H9 (cell line): Measurements from ENCODE around the gene NME2. TPM values are rescaled to one million over a fixed set of nuclear protein-coding genes. Genes with fewer than 3 reads are reported as not detected.

Experiments
- DNase-seq: peaks from one replicate; pipeline ENCODE4 v3.0.0-alpha.2; 2017
- H2AFZ ChIP-seq: one replicate; pipeline ENCODE4 v1.6.1; 2013; ENCODE audit warnings: mild to moderate bottlenecking, low read length, control low read depth, moderate library complexity
- H2AK5ac ChIP-seq: 2 replicates; pipeline ENCODE4 v1.6.1; 2013; ENCODE audit warnings: low read length, control low read depth, mixed read lengths; ENCODE audit not compliant: insufficient read length
- H2BK120ac ChIP-seq: one replicate; pipeline ENCODE4 v1.6.1; 2013; ENCODE audit warnings: low read depth, mild to moderate bottlenecking, low read length, control low read depth, inconsistent platforms; ENCODE audit not compliant: poor library complexity, severe bottlenecking
- H2BK12ac ChIP-seq: 2 replicates; pipeline ENCODE4 v1.6.1; 2013; ENCODE audit warnings: low read length, control low read depth, mixed read lengths, low read depth; ENCODE audit not compliant: insufficient read length
- H2BK15ac ChIP-seq: 2 replicates; pipeline ENCODE4 v1.6.1; 2013; ENCODE audit warnings: low read depth, low read length, control low read depth
- H2BK20ac ChIP-seq: one replicate; pipeline ENCODE4 v1.6.1; 2013; ENCODE audit warnings: low read depth, mild to moderate bottlenecking, low read length, control low read depth, inconsistent platforms; ENCODE audit not compliant: poor library complexity, severe bottlenecking
- H2BK5ac ChIP-seq: 2 replicates; pipeline ENCODE4 v1.6.1; 2013; ENCODE audit warnings: low read length, control low read depth, mixed read lengths; ENCODE audit not compliant: insufficient read length
- H3K14ac ChIP-seq: 2 replicates; pipeline ENCODE4 v1.6.1; 2013; ENCODE audit warnings: low read length, control low read depth; ENCODE audit not compliant: insufficient read depth
- H3K18ac ChIP-seq: 2 replicates; pipeline ENCODE4 v1.6.1; 2013; ENCODE audit warnings: low read depth, mild to moderate bottlenecking, mixed read lengths, low read length, control low read depth; ENCODE audit not compliant: insufficient read length
- H3K23ac ChIP-seq: 2 replicates; pipeline ENCODE4 v1.6.1; 2013; ENCODE audit warnings: low read length, control low read depth, mixed read lengths, low read depth; ENCODE audit not compliant: insufficient read length
- H3K23me2 ChIP-seq: 2 replicates; pipeline ENCODE4 v1.6.1; 2013; ENCODE audit warnings: low read depth, mild to moderate bottlenecking, mixed read lengths, low read length, control low read depth; ENCODE audit not compliant: insufficient read length, poor library complexity, severe bottlenecking
- H3K27ac ChIP-seq: 2 replicates; pipeline ENCODE4 v1.5.1; 2013; ENCODE audit warnings: low read length, control low read depth, mixed read lengths, low read depth; ENCODE audit not compliant: insufficient read length
- H3K27me3 ChIP-seq: 2 replicates; pipeline ENCODE4 v1.6.1; 2013; ENCODE audit warnings: low read length, control low read depth, inconsistent platforms; ENCODE audit not compliant: insufficient read depth
- H3K4ac ChIP-seq: 2 replicates; pipeline ENCODE4 v1.6.1; 2013; ENCODE audit warnings: low read depth, mild to moderate bottlenecking, control low read depth, inconsistent platforms, low read length, moderate library complexity
- H3K4me1 ChIP-seq: 2 replicates; pipeline ENCODE4 v1.6.1; 2013; ENCODE audit warnings: low read length, control low read depth, inconsistent platforms; ENCODE audit not compliant: insufficient read depth
- H3K4me2 ChIP-seq: 2 replicates; pipeline ENCODE4 v1.6.1; 2013; ENCODE audit warnings: low read length, control low read depth, mixed read lengths; ENCODE audit not compliant: insufficient read length, insufficient read depth
- H3K56ac ChIP-seq: 2 replicates; pipeline ENCODE4 v1.6.1; 2013; ENCODE audit warnings: low read depth, mild to moderate bottlenecking, mixed read lengths, low read length, control low read depth; ENCODE audit not compliant: insufficient read length
- H3K79me1 ChIP-seq: 2 replicates; pipeline ENCODE4 v1.6.1; 2013; ENCODE audit warnings: low read depth, mild to moderate bottlenecking, moderate library complexity, low read length, control low read depth, inconsistent platforms; ENCODE audit not compliant: insufficient read depth, poor library complexity, severe bottlenecking
- H3K79me2 ChIP-seq: 2 replicates; pipeline ENCODE4 v1.6.1; 2013; ENCODE audit warnings: low read length, control low read depth, inconsistent platforms; ENCODE audit not compliant: insufficient read depth
- H3K9ac ChIP-seq: 2 replicates; pipeline ENCODE4 v1.6.1; 2013; ENCODE audit warnings: low read length, control low read depth, mixed read lengths; ENCODE audit not compliant: insufficient read length; ENCODE audit errors: extremely low read depth
- H3K9me3 ChIP-seq: one replicate; pipeline ENCODE4 v1.6.1; 2013; ENCODE audit warnings: low read depth, low read length, inconsistent platforms; ENCODE audit not compliant: control insufficient read depth
- H3T11ph ChIP-seq: one replicate; pipeline ENCODE4 v1.6.1; 2013; ENCODE audit warnings: mild to moderate bottlenecking, low read length, control low read depth, inconsistent platforms
- H4K20me1 ChIP-seq: one replicate; pipeline ENCODE4 v1.6.1; 2013; ENCODE audit not compliant: control insufficient read depth, insufficient read length, insufficient read depth
- H4K5ac ChIP-seq: 2 replicates; pipeline ENCODE4 v1.6.1; 2013; ENCODE audit warnings: low read depth, mild to moderate bottlenecking, mixed read lengths, low read length, control low read depth; ENCODE audit not compliant: insufficient read length
- H4K8ac ChIP-seq: replicated peaks from 2 replicates; pipeline ENCODE4 v1.6.1; 2013; ENCODE audit warnings: low read length, control low read depth, mixed read lengths, low read depth; ENCODE audit not compliant: insufficient read length
- H4K91ac ChIP-seq: 2 replicates; pipeline ENCODE4 v1.6.1; 2013; ENCODE audit warnings: low read depth, mild to moderate bottlenecking, moderate library complexity, mixed read lengths, low read length, control low read depth; ENCODE audit not compliant: insufficient read length
- H3K27ac Mint-ChIP-seq, 3 experiments: 2 replicates in 2 of 3; 3 replicates in 1 of 3; pipeline ENCODE4 v1.8.0; 2020 to 2021; ENCODE audit warnings: mixed read lengths in 3 of 3, mild to moderate bottlenecking in 1 of 3, moderate library complexity in 1 of 3
- H3K27me3 Mint-ChIP-seq: 2 replicates; pipeline ENCODE4 v1.8.0; 2021; ENCODE audit warnings: low read depth, mild to moderate bottlenecking, moderate library complexity, mixed read lengths
- H3K36me3 Mint-ChIP-seq, 3 experiments: 2 replicates in 2 of 3; 3 replicates in 1 of 3; pipeline ENCODE4 v1.8.0; 2020 to 2021; ENCODE audit warnings: low read depth in 3 of 3, mixed read lengths in 3 of 3; ENCODE audit not compliant: insufficient read depth in 1 of 3
- H3K4me1 Mint-ChIP-seq, 2 experiments: 2 replicates each; pipeline ENCODE4 v1.8.0; 2020; ENCODE audit warnings: mixed read lengths in 2 of 2
- H3K4me3 Mint-ChIP-seq, 2 experiments: 2 replicates in 1 of 2; 3 replicates in 1 of 2; pipeline ENCODE4 v1.8.0; 2020 to 2021; ENCODE audit warnings: mild to moderate bottlenecking in 2 of 2, mixed read lengths in 2 of 2, moderate library complexity in 1 of 2
- H3K9me3 Mint-ChIP-seq, 2 experiments: 2 replicates in 1 of 2; 3 replicates in 1 of 2; pipeline ENCODE4 v1.8.0; 2020; ENCODE audit warnings: mild to moderate bottlenecking in 2 of 2, mixed read lengths in 2 of 2, moderate library complexity in 1 of 2
- CTCF ChIP-seq: fragments of 200-600 bp; sonication (generic); conservative IDR thresholded peaks from 3 replicates; pipeline ENCODE4 v1.8.0; 2021; ENCODE audit warnings: antibody characterized with exemption, mild to moderate bottlenecking
- WGBS: extraction: QIAGEN DNeasy Blood & Tissue Kit; methylation state at CpG from one replicate; pipeline ENCODE4 v1.1.7; 2013; ENCODE audit warnings: missing lambda C conversion rate, low lambda C conversion rate, mixed read lengths; ENCODE audit not compliant: insufficient read length; ENCODE audit errors: extremely low coverage; 5-methylcytosine and 5-hydroxymethylcytosine counted together
- total RNA-seq: library from RNA; stranded (reverse); gene quantifications from 2 replicates; pipeline ENCODE4 v1.2.1, GENCODE V29; 2021

Gene NME2
- total RNA-seq, 1 experiment from 2014 or later = 819 TPM

- Histone ChIP-seq H4K8ac (peak within 1 kb of the TSS; percentile 15), H3K79me2 (peaks cover 19% of the 10 kb centered on the region), H3K23ac (no peak within 1 kb of the TSS), H2AK5ac (no peak within 1 kb of the TSS), H4K20me1 (no peaks in the 10 kb centered on the region), H3K9ac (peak within 1 kb of the TSS; percentile 91), H3K14ac (peak within 1 kb of the TSS; percentile 83), H2BK12ac (no peak within 1 kb of the TSS), H3K23me2 (peaks cover 4% of the 10 kb centered on the region), H3K4me1 (no peaks in the 10 kb centered on the region), H2BK20ac (no peak within 1 kb of the TSS), H3K56ac (no peak within 1 kb of the TSS), H3K79me1 (no peaks in the 10 kb centered on the region), H3K9me3 (no peaks in the 10 kb centered on the region), H2AFZ (peak within 1 kb of the TSS; percentile 90), H3K4ac (no peak within 1 kb of the TSS), H3K18ac (peak within 1 kb of the TSS; percentile 67), H2BK15ac (no peak within 1 kb of the TSS), H4K5ac (peak within 1 kb of the TSS; percentile 69), H2BK5ac (peak within 1 kb of the TSS; percentile 1), H3K4me2 (peak within 1 kb of the TSS; percentile 94), H3T11ph (no peak within 1 kb of the TSS), H3K27ac (no peak within 1 kb of the TSS), H2BK120ac (no peak within 1 kb of the TSS), H4K91ac (no peak within 1 kb of the TSS), H3K27me3 (no peaks in the 10 kb centered on the region)
- Mint-ChIP-seq H3K4me1 (no peaks in the 10 kb centered on the region; a peak in 1 of 4 replicates), H3K27ac (no peak within 1 kb of the TSS; a peak in 1 of 7 replicates), H3K36me3 (peaks cover 8 to 32% (median 24%) of the 10 kb centered on the region in 3 experiments; a peak in 6 of 7 replicates), H3K27me3 (no peaks in the 10 kb centered on the region), H3K4me3 (no peak within 1 kb of the TSS; a peak in 1 of 5 replicates), H3K9me3 (no peaks in the 10 kb centered on the region)
- TF ChIP-seq CTCF = peak; percentile 85
- peak; percentile 100 for DNase-seq
- WGBS = no CpG with 5 or more reads among the region's 60 CpGs
These were observed 12.8 kb upstream of the NME2 start, which contains the start of gene NME1 for GRCh38 chr17:51153210-51154072. Gene NME1, plus strand, starts transcription at chr17:51153559. Its CDS starts 2,096 bp downstream, at chr17:51155655.
